ENCODE results near the gene ABCB11. TPM values are rescaled to one million over a fixed set of nuclear protein-coding genes. Genes with fewer than 3 reads are reported as not detected.

The ABCB11 gene
- total RNA-seq, 1 donor from 2014 or later: 0.02 TPM

DNA sequence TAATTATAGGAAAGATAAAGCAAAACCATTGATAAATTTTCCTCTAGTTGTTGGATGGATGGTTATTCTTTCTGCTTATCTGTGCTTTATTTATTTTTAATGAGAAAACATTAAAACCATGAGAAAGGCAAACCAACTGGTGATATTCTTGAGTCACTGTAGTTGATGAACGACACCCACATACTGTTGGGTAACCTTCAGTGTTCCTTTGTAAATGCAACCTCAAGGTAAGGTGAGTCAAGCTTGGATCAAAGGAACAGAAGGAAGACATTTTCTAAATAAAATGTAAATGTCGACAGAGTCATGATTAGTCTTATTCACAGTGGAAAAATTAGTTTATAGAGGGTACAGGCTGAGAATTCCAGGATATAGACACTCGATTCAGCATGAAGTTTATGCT is 12.7 kb downstream of the ABCB11 start:
- Histone ChIP-seq H3K36me3 (ENCODE audit: insufficient read depth, low read length) (no peaks in the 10 kb centered on the region), H3K4me3 (ENCODE audit: insufficient read depth, low read depth, low read length) (no peak overlapping the region), H3K9ac (ENCODE audit: low read length) (no peak overlapping the region), H4K20me1 (ENCODE audit: insufficient read depth, low read length) (no peaks in the 10 kb centered on the region), H3K27ac (ENCODE audit: low read depth, low read length) (no peak overlapping the region), H3K4me2 (ENCODE audit: low read length) (no peak overlapping the region), H2AFZ (ENCODE audit: low read depth, low read length) (no peak overlapping the region), H3K79me2 (ENCODE audit: insufficient read depth, low read length) (no peaks in the 10 kb centered on the region), H3K27me3 (ENCODE audit: insufficient read depth, low read length) (no peaks in the 10 kb centered on the region), H3K9me3 (ENCODE audit: insufficient read depth, low read depth, low read length) (no peaks in the 10 kb centered on the region), H3K4me1 (ENCODE audit: insufficient read depth, low read length) (peaks cover under 1% of the 10 kb centered on the region)
- Mint-ChIP-seq H3K9me3 (ENCODE audit: unreplicated experiment) (no peaks in the 10 kb centered on the region), H3K27ac (ENCODE audit: unreplicated experiment) (no peak overlapping the region), H3K4me1 (ENCODE audit: low read depth, unreplicated experiment) (no peaks in the 10 kb centered on the region), H3K4me3 (ENCODE audit: unreplicated experiment) (no peak overlapping the region), H3K36me3 (ENCODE audit: low read depth, unreplicated experiment) (no peaks in the 10 kb centered on the region), H3K27me3 (ENCODE audit: low read depth, unreplicated experiment) (no peaks in the 10 kb centered on the region)
- no peak for TF ChIP-seq CTCF (IDR thresholded peaks at IDR 0.05; ENCODE audit: insufficient read depth, low read depth, low read length)
- no peak for TF ChIP-seq EZH2 (IDR thresholded peaks at IDR 0.05; ENCODE audit: insufficient read depth, low read length)
- FAIRE-seq (no peak), DNase-seq (ENCODE audit: low read depth) (peak; percentile 59)

GRCh38 chr2:169015943-169016342 is 15.2 kb downstream of the ABCB11 start:
- no peak overlapping the region for H3K4me3 Mint-ChIP-seq (ENCODE audit: unreplicated experiment)
- H3K79me2 ChIP-seq (ENCODE audit: insufficient read depth, low read length): no peaks in the 10 kb centered on the region
- DNase-seq (ENCODE audit: low read depth) (no peak), FAIRE-seq (no peak)
- no peaks in the 10 kb centered on the region for H3K27me3 ChIP-seq (ENCODE audit: insufficient read depth, low read length)
- H3K9ac ChIP-seq (ENCODE audit: low read length): no peak overlapping the region
- H3K27me3 Mint-ChIP-seq (ENCODE audit: low read depth, unreplicated experiment): no peaks in the 10 kb centered on the region
- no peaks in the 10 kb centered on the region for H3K36me3 ChIP-seq (ENCODE audit: insufficient read depth, low read length)
- H3K4me3 ChIP-seq (ENCODE audit: insufficient read depth, low read depth, low read length): no peak overlapping the region
- no peak overlapping the region for H2AFZ ChIP-seq (ENCODE audit: low read depth, low read length)
- H3K4me1 ChIP-seq (ENCODE audit: insufficient read depth, low read length): peaks cover 22% of the 10 kb centered on the region
- H3K4me1 Mint-ChIP-seq (ENCODE audit: low read depth, unreplicated experiment): peaks cover 17% of the 10 kb centered on the region
- TF ChIP-seq EZH2 (IDR thresholded peaks at IDR 0.05; ENCODE audit: insufficient read depth, low read length) (no peak), CTCF (IDR thresholded peaks at IDR 0.05; ENCODE audit: insufficient read depth, low read depth, low read length) (no peak)
- H3K4me2 ChIP-seq (ENCODE audit: low read length): no peak overlapping the region
- H3K9me3 ChIP-seq (ENCODE audit: insufficient read depth, low read depth, low read length): no peaks in the 10 kb centered on the region
- H3K27ac Mint-ChIP-seq (ENCODE audit: unreplicated experiment): no peak overlapping the region
- H4K20me1 ChIP-seq (ENCODE audit: insufficient read depth, low read length): no peaks in the 10 kb centered on the region
- no peaks in the 10 kb centered on the region for H3K36me3 Mint-ChIP-seq (ENCODE audit: low read depth, unreplicated experiment)
- peaks cover 2% of the 10 kb centered on the region for H3K9me3 Mint-ChIP-seq (ENCODE audit: unreplicated experiment)
- H3K27ac ChIP-seq (ENCODE audit: low read depth, low read length): no peak overlapping the region

DNA sequence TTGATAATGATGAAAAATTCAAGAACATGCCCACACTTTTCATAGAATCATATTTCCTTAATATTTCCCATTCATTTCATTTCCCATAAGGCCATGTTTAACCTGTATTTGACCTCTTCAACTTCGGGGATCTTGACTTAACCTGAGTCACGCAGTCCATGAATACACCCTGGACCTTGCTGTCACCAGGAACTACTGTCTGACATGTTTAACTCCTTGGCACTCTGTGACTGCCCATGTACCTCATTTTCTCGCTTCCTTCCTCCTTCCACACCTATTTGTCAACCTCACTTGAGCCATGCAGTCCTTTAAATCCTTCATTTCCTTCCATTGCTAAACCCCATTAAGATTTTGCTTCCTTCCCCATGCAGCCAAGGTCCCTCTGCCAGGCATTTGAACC is 16.3 kb downstream of the ABCB11 start:
- Histone ChIP-seq H3K27me3 (ENCODE audit: insufficient read depth, low read length) (no peaks in the 10 kb centered on the region), H3K4me1 (ENCODE audit: insufficient read depth, low read length) (peaks cover 28% of the 10 kb centered on the region), H3K27ac (ENCODE audit: low read depth, low read length) (no peak overlapping the region), H4K20me1 (ENCODE audit: insufficient read depth, low read length) (no peaks in the 10 kb centered on the region), H3K9ac (ENCODE audit: low read length) (no peak overlapping the region), H3K4me2 (ENCODE audit: low read length) (no peak overlapping the region), H3K79me2 (ENCODE audit: insufficient read depth, low read length) (no peaks in the 10 kb centered on the region), H3K9me3 (ENCODE audit: insufficient read depth, low read depth, low read length) (no peaks in the 10 kb centered on the region), H3K36me3 (ENCODE audit: insufficient read depth, low read length) (no peaks in the 10 kb centered on the region), H3K4me3 (ENCODE audit: insufficient read depth, low read depth, low read length) (no peak overlapping the region), H2AFZ (ENCODE audit: low read depth, low read length) (no peak overlapping the region)
- no peaks in the 10 kb centered on the region for H3K36me3 Mint-ChIP-seq (ENCODE audit: low read depth, unreplicated experiment)
- DNase-seq (ENCODE audit: low read depth) (no peak), FAIRE-seq (no peak)
- peaks cover 2% of the 10 kb centered on the region for H3K9me3 Mint-ChIP-seq (ENCODE audit: unreplicated experiment)
- TF ChIP-seq EZH2 (IDR thresholded peaks at IDR 0.05; ENCODE audit: insufficient read depth, low read length): no peak
- no peak for TF ChIP-seq CTCF (IDR thresholded peaks at IDR 0.05; ENCODE audit: insufficient read depth, low read depth, low read length)
- H3K4me3 Mint-ChIP-seq (ENCODE audit: unreplicated experiment): no peak overlapping the region
- H3K27me3 Mint-ChIP-seq (ENCODE audit: low read depth, unreplicated experiment): no peaks in the 10 kb centered on the region
- no peak overlapping the region for H3K27ac Mint-ChIP-seq (ENCODE audit: unreplicated experiment)
- H3K4me1 Mint-ChIP-seq (ENCODE audit: low read depth, unreplicated experiment): peaks cover 19% of the 10 kb centered on the region
